HepG2 (cell line): ENCODE data around the gene ZXDA. TPM values are rescaled to one million over a fixed set of nuclear protein-coding genes. Genes with fewer than 3 reads are reported as not detected.

ENCODE experiments used
- ATAC-seq: fragments of 200-7000 bp; cut with Tn5 transposase; 3 replicates; pipeline ENCODE4 v1.9.1; 2020; ENCODE audit warnings: mild to moderate bottlenecking, moderate library complexity
- BruUV-seq: library from RNA; stranded (reverse); fragments of 400-500 nt; replicated peaks from 2 replicates; lab custom pipeline; 2021; lab: Mats Ljungman, UMichigan
- CTCF ChIA-PET: fragments of 300-600 bp; formaldehyde crosslinking; extraction: SDS; loops from one replicate; lab custom pipeline; 2021; ENCODE audit warnings: low total read pairs, inconsistent platforms, low intra/inter-chr PET ratio; lab: Yijun Ruan, JAX
- POLR2A ChIA-PET: fragments of 350-600 bp; sonication (Branson Sonifier 250); formaldehyde crosslinking; loops from one replicate; lab custom pipeline; 2020; ENCODE audit warnings: antibody characterized with exemption, inconsistent platforms; lab: Yijun Ruan, JAX
- DNase-seq: peaks from one replicate; pipeline ENCODE4 v3.0.0-alpha.2; 2015; ENCODE audit warnings: low spot score
- FAIRE-seq: peaks from 3 replicates; lab custom pipeline; 2011; peaks lifted over from hg19 to GRCh38; lab: Jason Lieb, UNC
- H2AFZ ChIP-seq: one replicate; pipeline ENCODE4 v1.6.1; 2011; ENCODE audit warnings: low read length, inconsistent platforms
- H3K27ac ChIP-seq: fragments of 300-600 bp; 3 replicates; pipeline ENCODE4 v1.8.0; 2011; ENCODE audit warnings: mixed run types, mild to moderate bottlenecking, mixed read lengths, low read length, inconsistent platforms; ENCODE audit not compliant: insufficient read depth; ENCODE audit errors: extremely low read length
- H3K27me3 ChIP-seq, 2 experiments: fragments of 200-600 bp in 1 of 2; 2 replicates in 1 of 2; 3 replicates in 1 of 2; pipeline versions ENCODE4 v1.6.0 to v1.8.0; 2011; ENCODE audit warnings: low read length in 2 of 2, mild to moderate bottlenecking in 2 of 2, moderate library complexity in 2 of 2, inconsistent platforms in 1 of 2; ENCODE audit not compliant: insufficient read depth in 2 of 2, control insufficient read depth in 1 of 2
- H3K36me3 ChIP-seq, 2 experiments: fragments of 200-600 bp in 1 of 2; replicated peaks in 1 of 2; 2 replicates in 1 of 2; 3 replicates in 1 of 2; pipeline versions ENCODE4 v1.5.1 to v1.8.0; 2011; ENCODE audit warnings: low read length in 2 of 2, inconsistent platforms in 1 of 2; ENCODE audit not compliant: insufficient read depth in 2 of 2, control insufficient read depth in 1 of 2
- H3K4me1 ChIP-seq: 2 replicates; pipeline ENCODE4 v1.5.1; 2012; ENCODE audit warnings: low read length, inconsistent platforms; ENCODE audit not compliant: insufficient read depth
- H3K4me2 ChIP-seq: 2 replicates; pipeline ENCODE4 v1.6.0; 2011; ENCODE audit warnings: low read depth, low read length, inconsistent platforms
- H3K4me3 ChIP-seq, 3 experiments: fragments of 200-600 bp in 1 of 3; sonication (generic), shearing (Covaris generic) in 1 of 3; replicated peaks in 1 of 3; 2 replicates each; pipeline ENCODE4 v1.5.1; 2011 to 2016; ENCODE audit warnings: low read length in 3 of 3, inconsistent platforms in 2 of 3, low read depth in 2 of 3, mild to moderate bottlenecking in 2 of 3, control low read depth in 1 of 3, mixed read lengths in 1 of 3; ENCODE audit not compliant: insufficient read depth in 1 of 3
- H3K79me2 ChIP-seq: one replicate; pipeline ENCODE4 v1.6.1; 2011; ENCODE audit warnings: low read length, inconsistent platforms; ENCODE audit not compliant: insufficient read depth
- H3K9ac ChIP-seq: 2 replicates; pipeline ENCODE4 v1.6.0; 2011; ENCODE audit warnings: mild to moderate bottlenecking, low read depth, low read length, inconsistent platforms; ENCODE audit not compliant: insufficient read depth
- H3K9me3 ChIP-seq: 2 replicates; pipeline ENCODE4 v1.5.1; 2012; ENCODE audit warnings: mild to moderate bottlenecking, low read length
- H4K20me1 ChIP-seq: 2 replicates; pipeline ENCODE4 v1.6.0; 2011; ENCODE audit warnings: inconsistent platforms, mild to moderate bottlenecking, low read length, moderate library complexity; ENCODE audit not compliant: insufficient read depth
- CTCF ChIP-seq: sonication (generic); formaldehyde crosslinking; IDR thresholded peaks from 2 replicates; pipeline ENCODE4 v1.5.0; 2020; ENCODE audit warnings: mild to moderate bottlenecking, missing genetic modification reagents, moderate library complexity
- FOXK2 ChIP-seq: fragments of 450-650 bp; IDR thresholded peaks from 2 replicates; pipeline ENCODE4 v1.6.1; 2016
- HMG20B ChIP-seq: conservative IDR thresholded peaks from 2 replicates; pipeline ENCODE4 v1.6.1; 2016; ENCODE audit warnings: missing genetic modification reagents, missing compliant biosample characterization
- MBNL3 ChIP-seq: fragments of 250-450 bp; sonication (Bioruptor Pico); conservative IDR thresholded peaks from 2 replicates; pipeline ENCODE4 v1.8.0; 2022; ENCODE audit warnings: mild to moderate bottlenecking, inconsistent platforms
- SMC3 ChIP-seq: IDR thresholded peaks from 2 replicates; pipeline ENCODE4 v1.6.1; 2011; ENCODE audit warnings: low read length, improper control_type of control experiment
- ZFP36L2 ChIP-seq: sonication (generic); formaldehyde crosslinking; IDR thresholded peaks from 2 replicates; pipeline ENCODE4 v1.4.0; 2020; ENCODE audit warnings: missing genetic modification reagents
- ZFY ChIP-seq: sonication (generic); formaldehyde crosslinking; IDR thresholded peaks from 2 replicates; pipeline ENCODE4 v1.4.0; 2020; ENCODE audit warnings: missing genetic modification reagents
- ZNF121 ChIP-seq: sonication (generic); formaldehyde crosslinking; IDR thresholded peaks from 2 replicates; pipeline ENCODE4 v1.5.0; 2020; ENCODE audit warnings: mild to moderate bottlenecking, missing genetic modification reagents
- ZNF124 ChIP-seq: sonication (generic); formaldehyde crosslinking; IDR thresholded peaks from 2 replicates; pipeline ENCODE4 v1.4.0; 2020; ENCODE audit warnings: missing genetic modification reagents
- ZNF362 ChIP-seq: sonication (generic); formaldehyde crosslinking; IDR thresholded peaks from 2 replicates; pipeline ENCODE4 v1.4.0; 2020; ENCODE audit warnings: missing genetic modification reagents, mild to moderate bottlenecking, borderline replicate concordance
- ZNF547 ChIP-seq: sonication (generic); formaldehyde crosslinking; IDR thresholded peaks from 2 replicates; pipeline ENCODE4 v1.5.1; 2020; ENCODE audit warnings: mild to moderate bottlenecking, missing genetic modification reagents
- WGBS: methylation state at CpG from one replicate; pipeline ENCODE4 v1.1.6; 2017; ENCODE audit warnings: low lambda C conversion rate; 5-methylcytosine and 5-hydroxymethylcytosine counted together
- in situ Hi-C: cut with HindIII; loops from 2 replicates; pipeline ENCODE4 v1.10.0; 2017; ENCODE audit warnings: low pct_unique_long_range_greater_than_20kb; ENCODE audit not compliant: extremely low pct_ligation_motif_present
- intact Hi-C: fragments of 100-400 bp; cut with micrococcal nuclease; formaldehyde crosslinking; loops from one replicate; pipeline ENCODE4 v1.10.0; 2022; ENCODE audit not compliant: unreplicated experiment
- polyA plus RNA-seq, 8 experiments: library from polyadenylated mRNA; depleted of rRNA in 3 of 8; stranded (reverse) in 7 of 8; unstranded in 1 of 8; fragments of >200 nt; fragmentation: Illumina TruSeq in 4 of 8; extraction: Trizol in 4 of 8; gene quantifications; 2 replicates each; pipeline versions ENCODE4 v1.2.1 to v1.2.3, GENCODE V29; 2011 to 2016; ENCODE audit warnings: low read depth in 4 of 8, missing spikeins in 1 of 8, mixed read lengths in 1 of 8; ENCODE audit not compliant: insufficient read depth in 1 of 8
- total RNA-seq, 5 experiments: library from RNA; depleted of rRNA; stranded (reverse); fragments of >200 nt; fragmentation: Illumina TruSeq; extraction: Trizol; gene quantifications; 2 replicates each; pipeline ENCODE4 v1.2.3, GENCODE V29; 2016; ENCODE audit warnings: low read depth in 1 of 5

Gene ZXDA
- total and polyA plus RNA-seq, 2 of the 13 experiments (the other 11 are each of a cell fraction or from before 2014, with no cell fraction given): not detected

GRCh38 chrX:57918750-57919436 is 8.6 kb upstream of the ZXDA start:
- no peak overlapping the region for H3K27ac ChIP-seq
- H3K4me1 ChIP-seq: no peaks in the 10 kb centered on the region
- H3K79me2 ChIP-seq: no peaks in the 10 kb centered on the region
- intact Hi-C loops (loop anchor here (2.0 to 5.0 kb wide), 2 partner anchors 98 to 347 kb away; no protein-coding TSS in a partner anchor), in situ Hi-C loops (loop anchor here (25.0 kb wide), 2 partner anchors 107 to 332 kb away; partner anchors contain the start of gene ZXDB)
- H3K9ac ChIP-seq: no peak overlapping the region
- H2AFZ ChIP-seq: no peak overlapping the region
- POLR2A ChIA-PET: no interaction called here
- H3K36me3 ChIP-seq: no peaks in the 10 kb centered on the region
- H3K4me3 ChIP-seq: no peak overlapping the region
- TF ChIP-seq ZNF124: no peak
- no peak for TF ChIP-seq ZNF547 (CRISPR knock-in tag)
- TF ChIP-seq ZNF121: peak; percentile 44; the same call in 1 of the 2 replicates
- TF ChIP-seq ZNF362: peak; percentile 83; the same call in 1 of the 2 replicates
- TF ChIP-seq HMG20B (CRISPR knock-in tag): no peak
- no peak for TF ChIP-seq ZFP36L2 (CRISPR knock-in tag)
- TF ChIP-seq CTCF: peak; percentile 49
- TF ChIP-seq MBNL3 (CRISPR knock-in tag): no peak
- TF ChIP-seq ZFY (CRISPR knock-in tag): no peak
- TF ChIP-seq FOXK2: no peak
- peak; percentile 20; the same call in 1 of the 2 replicates for TF ChIP-seq SMC3
- no peaks in the 10 kb centered on the region for H3K27me3 ChIP-seq
- H4K20me1 ChIP-seq: no peaks in the 10 kb centered on the region
- ATAC-seq (peak; percentile 57; the same call in 2 of the 3 replicates), FAIRE-seq (peak; percentile 55), DNase-seq (peak; percentile 5)
- WGBS: 13% methylated on average over 10 of the region's 19 CpGs
- no peak overlapping the region for H3K4me2 ChIP-seq
- CTCF ChIA-PET: no interaction called here
- no TSS peak for BruUV-seq
- H3K9me3 ChIP-seq: no peaks in the 10 kb centered on the region
